ENCODE data around the gene AUH. TPM values are rescaled to one million over a fixed set of nuclear protein-coding genes. Genes with fewer than 3 reads are reported as not detected.

Gene AUH
- total RNA-seq, 2 experiments from 2014 or later, result 15.5 to 15.6 TPM

- Mint-ChIP-seq H3K9me3 (ENCODE audit: insufficient read depth) (no peaks in the 10 kb centered on the region), H3K27ac (no peak overlapping the region), H3K4me3 (no peak overlapping the region), H3K4me1 (ENCODE audit: low read depth) (peaks cover 35% of the 10 kb centered on the region), H3K27me3 (ENCODE audit: low read depth) (no peaks in the 10 kb centered on the region), H3K36me3 (ENCODE audit: low read depth) (peaks cover 26% of the 10 kb centered on the region)
- CTCF ChIA-PET, result no interaction called here
- DNase-seq, result no peak
- no peak for ATAC-seq
- POLR2A ChIA-PET, result no interaction called here
Observed at GRCh38 chr9:91212596-91213243, 149.0 kb downstream of the AUH start.

- H3K27me3 Mint-ChIP-seq (ENCODE audit: low read depth), result no peaks in the 10 kb centered on the region
- peaks cover 24% of the 10 kb centered on the region for H3K36me3 Mint-ChIP-seq (ENCODE audit: low read depth)
- H3K9me3 Mint-ChIP-seq (ENCODE audit: insufficient read depth), result no peaks in the 10 kb centered on the region
- CTCF ChIA-PET, result no interaction called here
- DNase-seq, result no peak
- POLR2A ChIA-PET, result no interaction called here
- ATAC-seq, result peak; percentile 47
- peak overlapping the region; percentile 57 for H3K4me3 Mint-ChIP-seq
- peaks cover 43% of the 10 kb centered on the region for H3K4me1 Mint-ChIP-seq (ENCODE audit: low read depth)
- peak overlapping the region; percentile 75 for H3K27ac Mint-ChIP-seq
Observed at GRCh38 chr9:91211919-91212318, 149.8 kb downstream of the AUH start.

- ChIA-PET POLR2A (no interaction called here), CTCF (no interaction called here)
- DNase-seq (no peak), ATAC-seq (no peak)
- Mint-ChIP-seq H3K27me3 (ENCODE audit: low read depth) (no peaks in the 10 kb centered on the region), H3K4me1 (ENCODE audit: low read depth) (peaks cover 48% of the 10 kb centered on the region), H3K4me3 (no peak overlapping the region), H3K9me3 (ENCODE audit: insufficient read depth) (peaks cover 4% of the 10 kb centered on the region), H3K36me3 (ENCODE audit: low read depth) (peaks cover 28% of the 10 kb centered on the region), H3K27ac (peak overlapping the region; percentile 75)
Observed at GRCh38 chr9:91211414-91211813, 150.3 kb downstream of the AUH start.

GRCh38 chr9:91210318-91210717, 151.4 kb downstream of the AUH start:
- POLR2A ChIA-PET, result no interaction called here
- ATAC-seq (no peak), DNase-seq (no peak)
- Mint-ChIP-seq H3K4me3 (no peak overlapping the region), H3K36me3 (ENCODE audit: low read depth) (peaks cover 33% of the 10 kb centered on the region), H3K4me1 (ENCODE audit: low read depth) (peaks cover 52% of the 10 kb centered on the region), H3K27ac (no peak overlapping the region), H3K9me3 (ENCODE audit: insufficient read depth) (peaks cover 11% of the 10 kb centered on the region), H3K27me3 (ENCODE audit: low read depth) (no peaks in the 10 kb centered on the region)
- CTCF ChIA-PET, result no interaction called here

GRCh38 chr9:91208837-91209236, 152.9 kb downstream of the AUH start:
- peak overlapping the region; percentile 90 for H3K27ac Mint-ChIP-seq
- H3K36me3 Mint-ChIP-seq (ENCODE audit: low read depth), result peaks cover 42% of the 10 kb centered on the region
- DNase-seq, result no peak
- no peak for ATAC-seq
- ChIA-PET CTCF (interaction anchor here (1.5 to 2.2 kb wide), 2 partner anchors 108 to 293 kb away, joined by 6 read pairs; no protein-coding TSS in a partner anchor), POLR2A (interaction anchor here (1.2 kb wide), 1 partner anchor 34 kb away, joined by 4 read pairs; no protein-coding TSS in a partner anchor)
- peaks cover 60% of the 10 kb centered on the region for H3K4me1 Mint-ChIP-seq (ENCODE audit: low read depth)
- no peaks in the 10 kb centered on the region for H3K27me3 Mint-ChIP-seq (ENCODE audit: low read depth)
- H3K4me3 Mint-ChIP-seq, result no peak overlapping the region
- peaks cover 11% of the 10 kb centered on the region for H3K9me3 Mint-ChIP-seq (ENCODE audit: insufficient read depth)

GRCh38 chr9:91208419-91208745, 153.3 kb downstream of the AUH start:
- ATAC-seq, result no peak
- peak overlapping the region; percentile 90 for H3K27ac Mint-ChIP-seq
- peak overlapping the region; percentile 62 for H3K4me3 Mint-ChIP-seq
- H3K27me3 Mint-ChIP-seq (ENCODE audit: low read depth), result no peaks in the 10 kb centered on the region
- peaks cover 62% of the 10 kb centered on the region for H3K4me1 Mint-ChIP-seq (ENCODE audit: low read depth)
- ChIA-PET CTCF (interaction anchor here (1.0 to 2.2 kb wide), 17 partner anchors 12 to 293 kb away, joined by 3 to 9 read pairs (median 4); no protein-coding TSS in a partner anchor), POLR2A (interaction anchor here (0.6 to 1.4 kb wide), 7 partner anchors 10 to 175 kb away, joined by 3 to 7 read pairs (median 4); no protein-coding TSS in a partner anchor)
- peaks cover 43% of the 10 kb centered on the region for H3K36me3 Mint-ChIP-seq (ENCODE audit: low read depth)
- DNase-seq, result no peak
- H3K9me3 Mint-ChIP-seq (ENCODE audit: insufficient read depth), result peaks cover 11% of the 10 kb centered on the region

GRCh38 chr9:91207729-91208418, 153.8 kb downstream of the AUH start:
- peaks cover 16% of the 10 kb centered on the region for H3K9me3 Mint-ChIP-seq (ENCODE audit: insufficient read depth)
- H3K4me3 Mint-ChIP-seq, result peak overlapping the region; percentile 62
- ChIA-PET POLR2A (interaction anchor here (0.5 to 1.4 kb wide), 8 partner anchors 9 to 1556 kb away, joined by 3 to 7 read pairs (median 4); no protein-coding TSS in a partner anchor), CTCF (interaction anchor here (0.8 to 2.2 kb wide), 19 partner anchors 9 to 292 kb away, joined by 3 to 9 read pairs (median 4); no protein-coding TSS in a partner anchor)
- no peaks in the 10 kb centered on the region for H3K27me3 Mint-ChIP-seq (ENCODE audit: low read depth)
- H3K4me1 Mint-ChIP-seq (ENCODE audit: low read depth), result peaks cover 62% of the 10 kb centered on the region
- H3K27ac Mint-ChIP-seq, result peak overlapping the region; percentile 90
- ATAC-seq, result peak; percentile 73
- peaks cover 47% of the 10 kb centered on the region for H3K36me3 Mint-ChIP-seq (ENCODE audit: low read depth)
- peak; percentile 48 for DNase-seq

GRCh38 chr9:91207397-91207728, 154.4 kb downstream of the AUH start:
- ATAC-seq (no peak), DNase-seq (no peak)
- CTCF ChIA-PET, result interaction anchor here (0.8 to 2.2 kb wide), 16 partner anchors 8 to 222 kb away, joined by 3 to 9 read pairs (median 4); no protein-coding TSS in a partner anchor
- H3K27me3 Mint-ChIP-seq (ENCODE audit: low read depth), result no peaks in the 10 kb centered on the region
- H3K9me3 Mint-ChIP-seq (ENCODE audit: insufficient read depth), result peaks cover 21% of the 10 kb centered on the region
- H3K27ac Mint-ChIP-seq, result peak overlapping the region; percentile 90
- peaks cover 47% of the 10 kb centered on the region for H3K36me3 Mint-ChIP-seq (ENCODE audit: low read depth)
- peaks cover 59% of the 10 kb centered on the region for H3K4me1 Mint-ChIP-seq (ENCODE audit: low read depth)
- POLR2A ChIA-PET, result interaction anchor here (0.5 to 1.4 kb wide), 6 partner anchors 9 to 1556 kb away, joined by 3 to 7 read pairs (median 5); no protein-coding TSS in a partner anchor
- peak overlapping the region; percentile 62 for H3K4me3 Mint-ChIP-seq

GRCh38 chr9:91206806-91207205, 154.9 kb downstream of the AUH start:
- CTCF ChIA-PET, result interaction anchor here (1.2 to 2.2 kb wide), 2 partner anchors 8 to 106 kb away, joined by 3 to 6 read pairs; no protein-coding TSS in a partner anchor
- Mint-ChIP-seq H3K27me3 (ENCODE audit: low read depth) (no peaks in the 10 kb centered on the region), H3K4me1 (ENCODE audit: low read depth) (peaks cover 54% of the 10 kb centered on the region), H3K9me3 (ENCODE audit: insufficient read depth) (peaks cover 27% of the 10 kb centered on the region), H3K27ac (no peak overlapping the region), H3K4me3 (no peak overlapping the region), H3K36me3 (ENCODE audit: low read depth) (peaks cover 48% of the 10 kb centered on the region)
- POLR2A ChIA-PET, result no interaction called here
- DNase-seq (no peak), ATAC-seq (no peak)

GRCh38 chr9:91202736-91203283, 158.9 kb downstream of the AUH start:
- H3K4me1 Mint-ChIP-seq (ENCODE audit: low read depth), result peaks cover 45% of the 10 kb centered on the region
- no peak overlapping the region for H3K4me3 Mint-ChIP-seq
- ATAC-seq (no peak), DNase-seq (no peak)
- POLR2A ChIA-PET, result no interaction called here
- H3K9me3 Mint-ChIP-seq (ENCODE audit: insufficient read depth), result peaks cover 47% of the 10 kb centered on the region
- CTCF ChIA-PET, result no interaction called here
- H3K27me3 Mint-ChIP-seq (ENCODE audit: low read depth), result no peaks in the 10 kb centered on the region
- H3K27ac Mint-ChIP-seq, result no peak overlapping the region
- H3K36me3 Mint-ChIP-seq (ENCODE audit: low read depth), result peaks cover 56% of the 10 kb centered on the region

- peaks cover 51% of the 10 kb centered on the region for H3K36me3 Mint-ChIP-seq (ENCODE audit: low read depth)
- H3K4me1 Mint-ChIP-seq (ENCODE audit: low read depth), result peaks cover 44% of the 10 kb centered on the region
- H3K4me3 Mint-ChIP-seq, result no peak overlapping the region
- H3K27ac Mint-ChIP-seq, result no peak overlapping the region
- ATAC-seq, result no peak
- ChIA-PET CTCF (no interaction called here), POLR2A (no interaction called here)
- no peaks in the 10 kb centered on the region for H3K27me3 Mint-ChIP-seq (ENCODE audit: low read depth)
- no peak for DNase-seq
- H3K9me3 Mint-ChIP-seq (ENCODE audit: insufficient read depth), result peaks cover 40% of the 10 kb centered on the region
Observed at GRCh38 chr9:91200692-91201336, 160.9 kb downstream of the AUH start.

Measured in activated CD8-positive, alpha-beta T cell treated with anti-CD3 and anti-CD28 coated beads, Interleukin-2, amount 10 ng/mL, durations not matched to agents 7 days and 5 days (primary cell).